GM12865 (cell line): ENCODE data around the gene GALR3.

ENCODE experiments used
- DNase-seq: peaks from one replicate; pipeline ENCODE4 v3.0.0; 2010; ENCODE audit warnings: low read depth
- H3K4me3 ChIP-seq: 2 replicates; pipeline ENCODE4 v1.5.1; 2011; ENCODE audit warnings: mild to moderate bottlenecking, low read depth, low read length, control low read depth
- TF ChIP-seq, protein P1 (sequence below): IDR thresholded peaks from 2 replicates; pipeline ENCODE4 v1.5.1; 2011; ENCODE audit warnings: low read length, control low read depth, low read depth, inconsistent platforms; ENCODE audit not compliant: insufficient read depth; ENCODE audit errors: missing control alignments

GALR3 gene

DNA sequence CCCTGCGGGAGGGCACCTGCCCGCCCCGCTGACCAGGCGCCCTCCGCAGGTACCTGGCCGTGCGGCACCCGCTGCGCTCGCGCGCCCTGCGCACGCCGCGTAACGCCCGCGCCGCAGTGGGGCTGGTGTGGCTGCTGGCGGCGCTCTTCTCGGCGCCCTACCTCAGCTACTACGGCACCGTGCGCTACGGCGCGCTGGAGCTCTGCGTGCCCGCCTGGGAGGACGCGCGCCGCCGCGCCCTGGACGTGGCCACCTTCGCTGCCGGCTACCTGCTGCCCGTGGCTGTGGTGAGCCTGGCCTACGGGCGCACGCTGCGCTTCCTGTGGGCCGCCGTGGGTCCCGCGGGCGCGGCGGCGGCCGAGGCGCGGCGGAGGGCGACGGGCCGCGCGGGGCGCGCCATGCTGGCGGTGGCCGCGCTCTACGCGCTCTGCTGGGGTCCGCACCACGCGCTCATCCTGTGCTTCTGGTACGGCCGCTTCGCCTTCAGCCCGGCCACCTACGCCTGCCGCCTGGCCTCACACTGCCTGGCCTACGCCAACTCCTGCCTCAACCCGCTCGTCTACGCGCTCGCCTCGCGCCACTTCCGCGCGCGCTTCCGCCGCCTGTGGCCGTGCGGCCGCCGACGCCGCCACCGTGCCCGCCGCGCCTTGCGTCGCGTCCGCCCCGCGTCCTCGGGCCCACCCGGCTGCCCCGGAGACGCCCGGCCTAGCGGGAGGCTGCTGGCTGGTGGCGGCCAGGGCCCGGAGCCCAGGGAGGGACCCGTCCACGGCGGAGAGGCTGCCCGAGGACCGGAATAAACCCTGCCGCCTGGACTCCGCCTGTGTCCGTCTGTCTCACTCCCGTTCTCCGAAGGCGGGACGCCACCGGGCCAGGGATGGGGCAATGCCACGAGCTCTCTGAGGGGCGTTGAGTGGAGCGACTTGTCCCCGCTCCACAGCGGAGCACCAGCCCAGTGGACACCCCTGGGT, 1.8 kb downstream of the GALR3 start:
- peak; percentile 60 for DNase-seq
- TF ChIP-seq, protein P1, sequence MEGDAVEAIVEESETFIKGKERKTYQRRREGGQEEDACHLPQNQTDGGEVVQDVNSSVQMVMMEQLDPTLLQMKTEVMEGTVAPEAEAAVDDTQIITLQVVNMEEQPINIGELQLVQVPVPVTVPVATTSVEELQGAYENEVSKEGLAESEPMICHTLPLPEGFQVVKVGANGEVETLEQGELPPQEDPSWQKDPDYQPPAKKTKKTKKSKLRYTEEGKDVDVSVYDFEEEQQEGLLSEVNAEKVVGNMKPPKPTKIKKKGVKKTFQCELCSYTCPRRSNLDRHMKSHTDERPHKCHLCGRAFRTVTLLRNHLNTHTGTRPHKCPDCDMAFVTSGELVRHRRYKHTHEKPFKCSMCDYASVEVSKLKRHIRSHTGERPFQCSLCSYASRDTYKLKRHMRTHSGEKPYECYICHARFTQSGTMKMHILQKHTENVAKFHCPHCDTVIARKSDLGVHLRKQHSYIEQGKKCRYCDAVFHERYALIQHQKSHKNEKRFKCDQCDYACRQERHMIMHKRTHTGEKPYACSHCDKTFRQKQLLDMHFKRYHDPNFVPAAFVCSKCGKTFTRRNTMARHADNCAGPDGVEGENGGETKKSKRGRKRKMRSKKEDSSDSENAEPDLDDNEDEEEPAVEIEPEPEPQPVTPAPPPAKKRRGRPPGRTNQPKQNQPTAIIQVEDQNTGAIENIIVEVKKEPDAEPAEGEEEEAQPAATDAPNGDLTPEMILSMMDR, result peak; percentile 17
- H3K4me3 ChIP-seq, result peak overlapping the region; percentile 43

DNA sequence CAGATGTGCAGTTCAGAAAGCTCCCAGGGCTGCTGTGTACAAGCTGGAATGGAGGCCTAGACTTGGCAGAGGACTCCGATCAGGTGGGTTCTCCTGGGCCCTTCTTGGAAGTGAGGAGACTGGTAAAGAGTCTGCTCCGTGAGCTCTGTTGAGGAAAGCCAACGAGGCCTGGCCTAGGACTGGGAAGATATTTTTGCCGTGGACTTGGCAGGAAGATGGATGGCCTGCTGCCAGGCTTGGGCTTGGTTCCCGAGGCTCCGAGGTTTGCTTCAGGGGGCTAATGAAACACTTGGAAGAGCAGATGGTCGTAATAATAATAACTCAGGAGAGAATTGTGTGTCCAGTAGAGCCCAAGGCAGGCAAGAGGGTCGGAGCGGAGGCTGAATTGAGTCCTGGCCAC, 3.9 kb downstream of the GALR3 start:
- no peak for DNase-seq
- H3K4me3 ChIP-seq, result no peak overlapping the region
- TF ChIP-seq, protein P1, result no peak

DNA sequence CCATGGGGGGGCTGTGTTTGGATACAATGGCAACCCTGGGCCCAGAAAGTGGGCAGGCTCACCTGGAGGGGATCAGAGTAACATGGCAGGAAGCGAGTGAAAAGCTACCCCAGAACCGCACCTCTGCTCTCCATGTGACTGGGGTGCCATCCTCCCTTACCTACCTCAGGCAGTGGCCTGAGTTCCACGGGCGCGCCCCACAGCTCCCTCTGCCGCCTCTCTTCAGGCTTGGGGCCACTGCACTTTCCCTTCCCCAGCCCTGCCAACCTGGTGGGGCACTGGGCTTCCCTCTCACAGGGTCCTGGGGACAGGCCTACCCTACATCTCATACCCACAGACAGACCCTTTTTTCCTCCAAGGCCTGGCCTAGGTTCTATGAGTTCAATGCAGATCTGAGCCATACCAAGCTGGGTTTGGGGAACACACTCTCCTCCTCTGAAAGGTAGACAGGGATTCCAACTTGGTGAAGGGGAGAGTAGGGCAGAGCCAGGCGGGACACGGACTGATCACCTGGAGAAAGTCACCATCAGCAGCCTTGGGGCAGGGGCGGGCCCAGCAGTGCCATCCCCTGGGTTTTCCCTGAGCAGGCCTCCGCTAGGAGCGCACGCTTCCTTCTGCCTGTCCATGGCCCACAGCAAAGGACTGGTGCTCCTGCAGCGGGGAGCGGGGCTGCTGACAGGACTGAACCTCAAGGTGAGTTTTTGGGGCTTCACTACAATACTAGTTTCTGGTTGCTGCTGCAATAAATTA, 7.1 kb downstream of the GALR3 start:
- DNase-seq, result no peak
- no peak overlapping the region for H3K4me3 ChIP-seq
- TF ChIP-seq, protein P1, result no peak

DNA sequence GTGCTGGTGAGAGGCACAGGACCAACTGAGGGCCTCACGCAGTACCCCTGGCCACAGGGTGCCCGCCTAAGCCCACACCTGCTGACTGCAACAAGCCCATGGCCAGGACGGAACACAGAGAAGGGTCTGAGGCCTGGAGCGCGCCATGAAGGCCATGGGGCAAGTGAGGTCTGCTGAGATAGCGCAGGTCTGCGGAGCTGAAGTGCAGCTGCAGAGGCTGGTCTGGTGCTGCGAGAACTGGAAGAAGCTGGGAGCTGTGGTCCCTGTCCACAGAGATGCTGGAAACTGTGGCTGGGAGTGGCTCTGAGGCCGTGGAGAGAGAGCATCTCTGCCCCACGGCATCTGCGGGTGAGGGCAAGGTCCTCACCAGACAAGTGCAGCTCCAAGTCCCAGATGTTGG, 8.3 kb downstream of the GALR3 start:
- no peak for DNase-seq
- TF ChIP-seq, protein P1, result no peak
- H3K4me3 ChIP-seq, result no peak overlapping the region

DNA sequence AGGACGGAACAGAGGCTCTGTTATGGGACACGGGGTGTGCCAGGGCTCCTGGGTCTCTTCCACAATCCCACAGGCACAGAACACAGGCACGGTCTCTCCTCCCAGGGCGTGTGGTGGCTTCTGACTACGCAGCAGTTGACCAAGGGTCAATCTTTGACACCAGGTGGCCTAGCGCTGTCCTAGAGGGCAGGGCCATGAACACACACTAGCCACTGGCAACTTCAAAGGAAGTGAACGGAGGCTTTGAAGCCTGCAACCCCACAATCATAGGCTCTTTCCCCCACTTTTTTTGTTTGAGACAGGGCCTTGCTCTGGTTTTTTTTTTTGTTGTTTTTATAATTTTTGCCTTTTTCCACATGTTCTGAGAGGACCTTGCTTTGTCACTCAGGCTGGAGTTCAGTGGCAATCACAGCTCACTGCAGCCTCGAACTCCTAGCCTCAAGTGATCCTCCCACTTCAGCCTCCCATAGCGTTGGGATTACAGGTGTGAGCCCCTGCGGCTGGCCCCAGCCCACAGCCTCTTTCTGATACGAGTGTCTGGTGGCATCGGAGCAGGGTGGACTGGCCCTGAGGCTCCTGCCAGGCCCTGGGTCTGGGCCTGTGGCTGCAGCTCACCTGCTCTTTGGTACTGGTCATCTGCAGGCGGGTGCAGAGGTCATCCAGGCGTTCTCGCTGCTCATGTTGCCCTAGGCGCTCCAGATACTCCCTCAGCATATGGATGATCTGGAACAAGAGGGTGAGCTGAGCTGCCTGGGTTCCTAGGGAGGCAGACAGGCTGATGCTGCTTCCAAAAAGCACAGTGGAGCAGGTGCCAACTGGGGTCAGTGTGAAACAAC, 9.1 kb downstream of the GALR3 start:
- H3K4me3 ChIP-seq, result no peak overlapping the region
- no peak for DNase-seq
- TF ChIP-seq, protein P1, result no peak

DNA sequence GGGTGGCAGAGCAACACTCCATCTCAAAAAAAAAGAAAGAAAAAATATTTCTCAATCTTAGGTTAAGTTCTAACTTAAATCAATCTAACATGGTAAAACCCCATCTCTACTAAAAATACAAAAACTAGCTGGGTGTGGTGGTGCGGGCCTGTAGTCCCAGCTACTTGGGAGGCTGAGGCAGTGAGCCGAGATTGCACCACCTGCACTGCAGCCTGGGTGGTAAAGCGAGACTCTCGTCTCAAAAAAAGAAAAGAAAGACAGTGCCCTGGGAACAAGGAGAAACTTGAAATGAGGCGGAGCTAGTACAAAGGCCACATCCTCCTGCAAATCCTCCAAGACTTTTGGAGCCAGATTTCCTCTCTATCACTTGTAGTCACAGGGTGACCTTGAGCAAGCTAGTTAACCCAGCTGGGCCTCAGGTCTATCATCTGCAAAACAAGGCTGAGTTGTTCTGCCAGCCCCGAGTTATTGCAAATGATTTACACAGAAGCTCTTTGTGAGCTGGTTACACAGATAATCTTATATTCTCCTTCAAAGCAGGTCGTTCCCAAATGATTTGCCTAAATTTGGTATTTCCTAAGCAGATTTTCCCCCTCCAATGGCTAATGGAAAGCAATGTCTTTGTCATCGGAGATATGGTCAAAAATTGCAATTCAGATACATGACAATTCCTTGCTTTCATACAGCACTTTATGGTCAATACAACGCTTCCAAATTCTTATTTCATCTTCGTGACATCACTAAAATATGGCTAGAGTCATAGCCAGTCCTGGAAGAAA, 19.0 kb downstream of the GALR3 start:
- TF ChIP-seq, protein P1, result no peak
- DNase-seq, result no peak
- no peak overlapping the region for H3K4me3 ChIP-seq
